ENCODE data around the gene FARS2.
A peak's percentile ranks its signal among the peaks of the same experiment; 100 is the strongest.

Gene FARS2

DNA sequence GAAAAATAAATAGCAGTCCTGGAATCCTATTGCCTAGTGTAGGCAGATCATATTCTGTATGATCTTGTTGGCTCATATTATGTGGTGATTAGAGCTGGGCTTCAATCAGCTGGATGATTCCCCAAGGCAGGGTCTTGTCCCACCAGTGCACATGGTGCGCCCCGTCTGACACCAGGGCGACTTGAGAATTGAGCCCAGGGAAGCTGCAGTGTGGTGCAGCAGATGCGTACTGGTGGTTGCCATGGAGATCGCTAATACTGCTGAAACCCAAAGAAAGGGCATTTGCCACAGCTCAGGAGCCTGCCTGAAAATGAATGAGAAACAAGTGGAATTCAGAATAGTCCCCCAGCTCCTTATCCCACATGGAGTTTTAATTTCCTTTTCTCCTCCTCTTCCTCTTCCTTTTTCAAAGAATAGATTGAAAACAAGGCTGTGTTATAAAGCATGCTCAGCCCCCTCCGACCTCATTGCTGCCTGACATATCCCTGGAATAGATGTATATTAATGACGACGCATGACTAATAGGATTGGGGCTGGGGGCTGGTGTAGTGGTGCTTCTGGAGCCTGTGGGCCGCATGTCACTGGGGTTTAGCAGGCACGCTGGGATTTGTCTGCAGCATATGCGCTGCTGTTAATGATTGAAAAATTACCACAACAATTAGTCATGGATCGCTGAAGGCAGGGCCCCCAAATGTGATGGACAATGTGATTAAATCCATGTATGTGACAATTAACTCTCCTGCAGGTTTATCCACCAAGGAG, 210.5 kb downstream of the FARS2 start:
- no peak for DNase-seq

DNA sequence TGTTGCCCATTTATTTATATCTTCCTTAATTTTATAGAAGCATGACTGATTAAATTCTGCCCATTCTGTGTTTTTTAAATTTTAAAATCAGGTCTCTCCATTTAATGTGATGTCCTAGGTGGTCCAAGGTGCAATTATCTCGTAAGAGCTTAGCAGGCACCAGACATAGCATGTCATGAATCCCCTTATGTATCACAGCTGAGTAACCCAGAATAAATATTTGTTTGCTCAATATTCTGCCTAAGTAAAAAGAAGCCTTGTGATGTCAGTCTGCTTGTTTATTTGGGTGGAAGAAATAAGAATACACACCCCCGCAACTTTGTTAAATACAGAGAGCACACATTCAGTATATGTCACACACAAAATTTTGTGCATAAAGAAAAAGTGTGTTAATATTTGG, 211.3 kb downstream of the FARS2 start:
- no peak for DNase-seq

DNA sequence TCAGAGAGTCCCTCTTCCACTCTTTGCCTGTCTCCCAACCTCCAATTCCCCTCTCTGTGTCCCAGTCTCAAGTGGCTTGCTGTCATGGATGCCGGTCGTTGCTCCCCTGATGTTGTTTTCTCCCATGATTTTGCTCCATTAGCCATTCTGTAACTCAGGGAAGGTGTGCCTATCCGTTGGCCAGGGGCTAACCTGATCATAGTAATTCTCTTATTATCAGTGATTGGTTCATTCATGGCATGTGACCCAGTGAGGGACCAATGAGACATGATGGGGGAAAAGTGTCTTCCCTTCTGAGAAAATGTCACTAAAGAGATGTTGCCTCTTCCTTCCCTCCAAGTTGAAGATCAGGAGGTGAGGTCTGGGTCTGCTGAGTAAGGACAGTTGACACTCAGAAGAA, 214.5 kb downstream of the FARS2 start:
- no peak for DNase-seq

DNA sequence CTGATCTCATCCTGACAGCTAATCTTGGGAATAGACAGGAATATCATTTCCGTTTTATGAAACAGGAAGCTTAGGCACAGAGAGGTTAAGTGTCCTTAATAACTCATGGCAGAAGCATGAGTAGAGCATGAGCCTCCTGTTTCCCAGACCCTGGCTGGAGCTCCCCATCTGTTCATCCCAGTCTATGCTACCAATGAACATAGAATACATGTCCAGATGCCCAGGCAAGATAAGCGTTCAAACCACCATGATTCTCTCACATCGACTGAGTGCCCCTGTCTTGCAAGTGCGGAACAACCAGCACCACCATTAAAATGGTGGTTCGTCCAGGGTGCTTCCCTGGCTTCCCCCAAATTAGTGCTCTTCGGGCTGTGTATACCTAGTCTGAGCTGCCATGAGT, 217.1 kb downstream of the FARS2 start:
- DNase-seq: no peak

DNA sequence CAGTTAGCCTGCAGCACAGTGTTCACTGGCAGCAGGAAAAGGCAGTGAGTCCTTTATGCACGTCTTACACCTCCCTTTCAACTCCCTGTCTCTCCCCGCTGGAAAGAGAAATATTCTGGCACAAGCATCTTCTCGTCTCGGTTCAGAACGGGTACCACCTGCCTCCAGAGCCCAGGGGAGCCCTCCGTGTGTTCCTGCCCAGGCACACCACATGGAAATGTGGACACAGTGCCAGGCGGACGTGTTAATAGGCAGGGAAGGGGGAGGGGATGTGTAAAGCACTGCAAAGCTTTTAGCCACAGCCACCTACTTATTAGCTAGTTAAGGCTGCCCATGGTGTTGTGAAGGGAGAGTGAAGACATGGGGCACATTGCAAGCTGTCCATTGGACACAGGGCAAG, 219.7 kb downstream of the FARS2 start:
- DNase-seq: no peak

DNA sequence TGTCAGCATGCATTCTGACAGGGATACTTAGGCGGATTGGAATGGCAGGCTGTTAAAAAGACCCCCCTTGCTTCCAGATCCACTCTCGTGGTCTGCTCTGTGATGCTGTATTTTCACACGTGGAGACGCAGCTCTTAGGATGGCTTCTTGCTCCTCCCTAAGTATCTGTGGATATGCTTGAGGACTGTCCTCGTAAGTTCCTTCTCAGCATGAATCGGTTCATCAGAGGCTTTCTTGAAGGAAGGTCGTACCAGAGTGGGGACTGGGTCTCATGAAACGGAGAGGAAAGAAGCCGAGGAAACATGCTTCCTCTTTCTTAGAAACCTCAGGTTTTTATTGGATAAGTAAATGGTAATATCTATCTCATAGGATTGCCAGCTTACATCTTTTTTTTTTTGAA, 220.4 kb downstream of the FARS2 start:
- DNase-seq: no peak

DNA sequence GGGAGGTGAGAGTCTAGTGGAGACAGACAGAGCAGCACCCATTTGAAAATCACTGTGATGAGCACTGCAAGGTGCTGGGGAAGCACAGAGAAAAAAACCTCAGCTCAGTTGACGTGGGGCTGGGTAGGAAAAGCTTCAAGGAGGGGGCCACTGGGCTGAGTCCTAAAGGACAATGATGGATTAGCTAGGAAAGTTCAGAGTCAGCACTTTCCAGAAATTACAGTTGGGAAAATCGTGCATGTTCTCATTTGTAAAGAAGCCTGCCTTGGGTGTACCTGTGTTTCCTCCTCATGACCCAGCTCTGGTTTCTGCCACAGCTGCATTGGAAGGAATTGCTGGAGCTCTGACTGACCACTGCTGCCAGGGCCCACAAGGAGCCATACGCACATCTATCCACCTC, 221.3 kb downstream of the FARS2 start:
- DNase-seq: no peak

DNA sequence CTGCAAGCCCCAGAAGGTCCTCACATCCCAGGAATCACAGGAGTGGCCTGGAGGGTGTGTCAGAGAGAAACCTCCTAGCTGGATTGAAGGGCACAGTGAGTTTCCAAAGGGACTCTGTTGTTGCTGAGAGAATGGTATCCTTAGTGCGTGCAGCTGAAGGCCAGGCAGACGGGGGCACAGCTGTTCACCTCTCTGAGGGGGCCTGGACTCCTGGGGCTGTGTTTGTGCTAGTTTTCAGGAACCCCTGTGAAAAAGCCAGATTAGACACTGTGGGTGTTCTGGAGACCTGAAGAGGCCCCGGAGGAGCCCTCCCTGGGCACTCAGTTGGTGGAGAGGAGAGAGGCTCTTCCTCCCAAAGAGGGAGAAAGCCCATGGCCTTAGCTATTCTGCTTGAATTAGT, 223.4 kb downstream of the FARS2 start:
- DNase-seq: no peak

DNA sequence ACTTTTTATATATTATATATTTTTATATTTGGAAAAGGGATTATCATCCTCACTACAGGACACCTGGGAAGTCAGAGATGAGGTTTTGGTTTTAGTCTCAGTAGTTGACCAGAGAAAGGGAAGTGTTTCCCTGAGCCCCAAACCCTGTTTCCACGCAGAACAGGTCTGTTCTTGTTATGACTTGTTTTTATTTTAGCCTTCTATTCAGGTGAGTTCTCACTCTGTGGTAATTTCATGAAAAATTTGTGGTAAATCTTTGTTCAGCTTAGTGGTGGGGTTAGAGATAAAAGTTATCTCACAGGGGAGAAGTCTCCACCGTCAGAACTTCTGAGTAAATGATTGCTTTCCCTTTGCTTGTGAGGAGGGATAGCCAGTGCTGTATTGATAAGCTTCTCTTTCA, 224.9 kb downstream of the FARS2 start:
- DNase-seq: no peak

DNA sequence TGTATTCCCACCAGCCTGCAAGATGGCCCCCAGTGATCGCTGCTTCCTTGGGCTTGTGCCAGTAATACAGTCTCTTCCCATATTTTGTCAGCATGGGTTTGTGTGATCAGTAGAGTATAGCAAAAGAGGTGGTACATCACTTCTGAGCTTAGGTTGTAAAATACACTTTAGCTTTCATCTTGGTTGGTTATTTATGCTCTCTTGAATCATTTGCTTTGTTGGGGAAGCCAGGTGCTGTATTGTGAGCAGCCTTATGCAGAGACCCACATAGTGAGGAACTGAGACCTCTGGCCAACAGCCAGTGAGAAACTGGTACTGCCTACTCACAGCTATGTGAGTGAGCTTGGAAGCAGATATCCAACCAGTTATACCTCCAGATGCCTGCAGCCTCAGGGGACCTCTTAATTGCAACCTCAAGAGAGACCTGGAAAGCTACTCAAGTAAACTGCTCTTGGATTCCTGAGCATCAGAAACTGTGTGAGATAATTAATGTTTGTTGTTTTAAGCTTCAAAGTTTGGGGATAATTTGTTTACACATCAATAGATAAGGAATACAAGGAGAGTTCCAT, 229.3 kb downstream of the FARS2 start:
- DNase-seq: no peak

DNA sequence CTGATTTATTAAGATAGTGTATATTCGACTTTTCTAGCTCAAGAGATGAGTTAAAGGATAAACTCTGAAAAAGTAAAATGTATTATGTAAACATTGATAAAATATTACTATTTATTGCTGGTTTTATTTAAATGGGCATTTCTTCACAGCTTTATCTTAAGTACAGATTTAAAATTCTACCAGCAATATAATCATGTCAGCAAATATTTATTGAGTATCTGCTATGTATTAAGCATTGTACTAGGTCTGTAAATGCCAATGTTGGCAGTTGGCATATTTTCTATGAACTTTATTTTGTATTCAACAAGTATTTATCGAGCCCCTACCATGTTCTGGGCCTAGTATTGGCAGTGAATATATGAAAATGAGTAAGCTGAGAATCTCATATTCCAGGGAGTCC, 231.0 kb downstream of the FARS2 start:
- no peak for DNase-seq

DNA sequence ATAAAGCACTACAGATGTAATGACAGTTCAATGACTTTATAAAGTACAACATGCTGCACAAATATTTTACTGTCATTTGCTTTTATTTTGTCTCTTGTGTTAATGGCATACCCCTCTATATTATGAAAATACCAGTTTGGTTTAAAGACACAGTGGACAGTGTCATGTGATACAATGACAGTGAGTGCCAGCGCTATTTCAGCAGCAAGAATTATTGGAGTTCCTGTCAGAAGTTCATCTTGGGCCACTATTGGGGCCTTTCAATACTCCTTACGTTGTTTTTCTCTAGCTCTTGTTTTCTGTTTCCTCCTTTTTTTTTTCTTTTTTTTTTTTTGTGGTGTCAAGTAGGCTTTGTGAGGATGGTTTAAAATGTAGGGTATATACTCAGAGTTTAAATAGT, 232.5 kb downstream of the FARS2 start:
- DNase-seq: no peak

DNA sequence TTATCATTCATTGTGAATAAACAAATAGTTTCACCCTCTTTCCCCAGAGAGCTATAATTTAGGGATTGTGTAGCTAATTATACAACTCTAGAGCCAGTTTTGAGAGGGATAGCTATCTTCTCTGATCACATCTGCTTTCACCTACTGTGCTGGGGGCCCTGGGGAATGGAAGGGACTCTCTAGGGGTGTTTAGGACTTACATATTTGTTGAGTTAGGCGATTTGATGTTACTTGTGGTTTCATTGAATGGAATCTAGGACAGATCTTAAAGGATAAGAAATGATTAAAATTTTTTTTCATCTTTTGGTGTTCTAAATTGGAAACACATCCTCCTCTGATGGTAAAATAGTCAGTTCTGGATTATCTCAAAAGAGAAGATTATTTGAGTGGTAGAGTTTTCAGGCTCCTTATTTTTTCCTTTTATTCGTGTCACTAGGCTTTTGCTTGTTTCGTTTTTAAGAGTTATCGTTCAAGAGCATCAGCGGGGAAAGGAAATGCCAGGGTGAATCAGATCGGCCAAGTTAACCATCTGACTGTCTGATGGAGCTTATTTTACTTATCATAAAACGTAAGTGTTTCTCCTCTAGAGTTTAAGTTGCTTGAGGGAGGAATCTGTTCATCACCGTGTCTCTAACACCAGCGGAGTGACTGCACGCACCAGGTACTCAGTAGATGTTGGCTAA, 236.7 kb downstream of the FARS2 start:
- DNase-seq: no peak

DNA sequence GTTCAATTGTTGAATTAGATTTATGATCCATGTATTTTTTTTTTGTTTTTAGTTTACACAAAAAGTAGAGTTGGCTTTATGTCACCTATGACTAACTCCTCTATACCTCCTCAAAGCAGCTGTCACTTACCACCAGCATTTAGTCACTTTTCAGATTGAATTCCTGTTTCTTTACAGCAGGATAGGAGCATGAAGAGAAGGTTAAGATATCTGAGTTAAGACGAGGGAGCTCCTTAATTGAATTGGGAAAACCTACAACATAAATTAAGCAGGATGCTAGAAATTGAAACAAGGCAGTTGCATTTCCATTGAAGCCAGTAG, 237.2 kb downstream of the FARS2 start:
- no peak for DNase-seq

DNA sequence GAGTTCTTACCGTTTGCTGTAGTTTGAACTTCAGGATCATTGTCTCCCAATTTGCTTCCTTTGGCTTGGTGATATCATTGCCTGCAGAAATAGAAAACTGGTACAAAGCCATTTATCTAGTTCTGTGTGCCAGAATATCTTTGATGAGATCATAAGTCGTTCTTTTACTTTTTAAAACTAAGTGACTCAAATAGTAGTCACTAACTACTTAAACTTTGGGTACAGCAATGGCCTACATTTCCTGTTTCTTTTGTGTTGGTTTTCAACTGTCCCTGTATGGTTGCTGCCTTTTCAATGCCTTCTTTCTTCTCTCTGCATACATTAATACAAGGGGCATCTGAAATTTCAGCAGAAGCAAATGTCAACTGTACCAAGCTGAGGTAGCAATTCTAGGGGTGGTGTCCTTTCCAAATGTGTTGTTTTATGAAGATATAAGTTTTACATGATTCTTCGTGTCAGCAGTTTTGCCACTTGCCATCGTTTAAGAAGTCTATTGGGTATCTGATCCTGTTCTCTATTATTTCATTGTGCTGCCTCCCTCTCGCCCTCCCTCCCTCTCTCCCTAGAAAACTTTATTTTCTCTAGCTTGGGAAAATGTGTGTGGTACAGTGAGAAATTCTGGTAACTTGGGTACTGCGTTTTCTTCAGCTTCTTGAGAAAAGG, 238.5 kb downstream of the FARS2 start:
- DNase-seq: no peak

DNA sequence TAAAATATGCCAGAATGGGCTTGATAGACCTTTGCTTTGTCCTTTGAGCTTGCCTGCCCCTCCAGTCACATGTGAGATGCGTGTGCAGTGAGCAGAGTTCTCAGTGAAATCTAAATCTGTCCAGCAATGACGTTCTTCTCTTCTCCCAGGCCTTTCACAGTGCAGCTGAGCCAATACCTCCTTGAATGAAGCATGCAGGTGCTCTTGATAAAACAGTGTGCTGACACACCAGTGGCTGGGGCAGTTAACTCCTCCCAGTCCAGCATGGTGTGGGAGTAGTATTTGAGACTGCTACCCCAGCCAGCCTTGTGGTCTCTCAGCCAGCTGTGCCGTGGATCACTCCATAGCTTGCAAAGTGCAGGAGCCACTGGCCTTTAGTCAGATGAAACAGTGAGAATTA, 240.5 kb downstream of the FARS2 start:
- DNase-seq: no peak

DNA sequence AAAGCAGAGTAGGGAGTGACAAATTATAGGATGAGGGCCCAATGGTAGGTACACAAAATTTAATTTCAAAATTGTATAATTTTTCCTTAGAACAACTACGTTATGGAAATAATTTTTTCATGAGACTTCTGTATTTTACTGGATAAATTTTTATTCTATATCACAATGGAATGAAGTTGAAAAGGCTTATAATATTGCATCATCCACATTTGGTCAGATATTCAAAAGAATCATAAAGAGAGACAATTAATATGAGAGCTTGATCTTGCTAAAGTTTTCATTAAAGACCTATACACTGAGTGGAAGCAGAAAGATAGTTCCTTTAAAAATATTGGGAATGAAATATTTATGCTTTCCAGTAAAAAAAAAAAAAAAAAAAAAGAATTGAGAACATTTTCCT, 242.8 kb downstream of the FARS2 start:
- DNase-seq: no peak

DNA sequence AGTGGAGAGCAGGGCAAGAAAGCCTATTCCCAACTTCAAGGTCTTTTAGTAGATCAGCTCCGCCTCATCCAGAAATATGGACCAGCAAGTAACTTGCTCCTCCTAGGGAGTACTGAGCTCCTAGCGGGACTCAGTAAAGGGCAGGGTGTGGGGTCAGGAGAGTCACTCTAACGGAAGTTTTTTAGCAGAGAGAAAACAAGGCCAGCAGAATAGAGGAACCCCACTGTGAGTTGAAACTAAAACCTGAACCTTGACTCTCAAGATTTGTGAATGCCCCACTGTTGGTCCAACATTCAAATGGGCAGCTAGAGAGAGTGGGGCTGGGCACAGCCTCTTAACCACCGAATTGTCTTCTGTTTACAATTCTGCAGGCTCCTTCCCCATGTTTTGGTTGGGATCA, 244.8 kb downstream of the FARS2 start:
- no peak for DNase-seq

DNA sequence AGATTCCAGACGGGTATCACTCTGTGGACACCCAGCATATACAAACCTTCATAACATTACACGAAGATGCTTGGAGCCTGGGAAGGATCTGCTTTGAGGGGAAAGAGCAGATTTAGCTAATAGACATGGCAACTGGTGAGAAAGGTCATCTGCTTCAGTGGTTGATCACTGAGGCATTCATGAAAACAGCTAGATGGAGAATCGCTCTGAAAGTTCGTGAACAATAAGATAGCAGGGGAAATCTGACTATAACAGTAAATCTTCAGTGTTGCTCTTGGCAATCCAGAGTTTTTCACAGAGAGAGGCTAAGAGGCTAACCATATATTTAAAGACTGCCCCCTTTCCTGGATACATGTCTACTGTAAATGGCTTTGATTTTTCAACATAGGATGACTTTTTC, 245.3 kb downstream of the FARS2 start:
- DNase-seq: no peak

DNA sequence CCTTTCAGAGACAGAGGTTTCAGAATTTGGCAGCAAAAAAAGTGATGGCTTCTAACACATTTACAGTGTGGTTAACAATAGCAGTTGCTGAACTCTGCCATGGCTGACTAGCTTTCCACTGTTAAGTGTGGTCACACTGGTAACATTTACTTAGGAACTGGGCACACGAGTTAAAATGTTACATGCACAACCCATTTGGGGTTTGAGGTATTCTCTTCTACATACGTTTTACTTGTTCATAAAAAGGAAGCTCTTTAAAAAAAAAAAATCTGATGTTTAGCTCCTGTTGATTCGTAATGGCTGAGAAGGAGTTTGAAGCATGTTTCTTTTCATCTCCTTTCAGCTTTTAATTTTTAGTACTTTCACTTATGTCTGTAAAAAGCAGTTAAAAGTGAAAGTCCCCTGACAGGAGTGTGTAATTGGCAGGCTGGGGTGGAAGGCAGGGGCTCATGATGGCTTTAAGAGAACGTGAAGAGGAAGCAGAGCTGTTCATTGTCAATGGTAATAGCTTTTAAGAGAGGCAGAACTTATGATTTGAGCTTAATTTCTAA, 245.9 kb downstream of the FARS2 start:
- DNase-seq: peak; percentile 28

DNA sequence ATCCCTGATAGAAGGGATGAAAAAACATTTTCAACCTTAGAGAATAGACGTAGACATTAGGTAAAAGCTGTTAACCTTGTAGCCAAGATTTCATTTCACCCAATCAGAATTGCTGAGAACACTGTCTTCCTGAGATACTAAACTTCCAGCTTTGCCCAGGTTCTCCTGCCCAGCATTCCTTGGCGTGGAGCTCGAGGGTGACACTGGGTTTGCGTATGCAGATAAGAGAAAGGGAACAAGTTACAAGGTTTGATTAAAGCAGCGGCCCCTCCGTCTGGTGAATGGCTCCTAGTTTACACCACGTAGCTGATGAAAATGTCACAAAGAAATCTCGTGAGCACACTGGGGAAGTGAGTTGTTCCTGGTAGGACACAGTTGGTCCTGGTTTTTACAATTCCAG, 247.8 kb downstream of the FARS2 start:
- no peak for DNase-seq

DNA sequence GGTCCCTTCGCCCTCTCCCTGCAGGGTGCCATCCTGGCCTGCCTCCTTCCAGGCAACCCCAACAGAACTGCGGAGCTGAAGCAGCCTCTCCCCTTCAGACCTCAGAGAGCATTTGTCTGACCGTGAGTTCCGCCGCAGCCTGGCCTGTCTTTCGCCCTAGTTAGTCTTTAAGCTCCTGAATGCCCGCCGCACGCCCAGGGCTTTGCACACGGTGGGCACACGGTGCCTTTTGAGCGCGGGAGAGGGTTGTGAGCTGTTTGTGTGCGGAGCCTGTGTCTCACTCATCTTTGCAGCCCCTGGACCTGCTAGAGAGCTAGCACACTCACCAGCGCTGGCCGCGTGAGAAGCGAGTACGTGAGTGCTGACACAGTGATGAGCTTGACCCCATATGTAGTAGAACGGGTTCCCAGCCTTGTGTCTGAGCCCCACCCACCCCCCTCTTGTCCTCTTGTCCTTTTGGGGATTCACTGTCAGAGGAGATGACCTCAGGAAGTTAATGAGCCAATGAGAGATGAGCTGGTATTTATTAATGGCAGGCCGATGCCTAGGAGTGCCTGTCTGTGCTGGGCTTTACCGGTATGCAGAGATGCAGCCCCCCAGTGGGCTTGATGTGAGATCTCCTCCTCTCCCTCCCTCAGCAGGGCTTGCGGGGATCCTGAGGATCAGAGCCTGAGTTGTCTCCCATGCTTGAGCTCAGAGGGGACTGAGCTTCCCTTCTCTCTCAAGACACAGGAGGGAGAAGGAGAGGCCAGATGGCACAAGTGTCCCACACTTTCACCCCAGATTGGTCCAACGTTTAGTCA, 249.2 kb downstream of the FARS2 start:
- DNase-seq: no peak

DNA sequence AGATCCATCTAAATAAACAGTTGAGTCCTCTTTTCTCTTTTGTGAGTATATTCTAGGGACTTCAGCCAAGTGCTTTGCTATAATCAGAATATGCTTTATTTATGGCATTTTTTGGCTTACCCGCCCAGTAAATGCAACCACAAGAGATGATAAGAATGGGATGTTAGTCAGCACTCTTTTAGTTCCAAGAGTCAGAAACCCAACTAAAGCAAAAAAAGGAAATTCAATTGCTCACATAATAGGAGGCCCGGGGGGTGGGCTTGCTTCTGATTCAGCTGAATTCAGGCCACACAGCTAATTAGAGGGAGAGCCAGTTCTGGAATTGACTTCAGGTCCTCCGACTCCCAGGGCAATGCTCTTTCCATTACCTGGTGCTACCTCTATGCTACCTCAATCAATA, 250.6 kb downstream of the FARS2 start:
- no peak for DNase-seq
